Body of pancreas (tissue), 4 donors: Measurements from ENCODE around the gene SYCN. TPM values are rescaled to one million over a fixed set of nuclear protein-coding genes. Genes with fewer than 3 reads are reported as not detected.

Experiments
- ATAC-seq: fragments of 150-250 bp; one replicate; pipeline ENCODE4 v1.9.1; 2016
- DNase-seq, 4 donors: peaks; one replicate each; pipeline ENCODE4 v3.0.0-alpha.2; 2019
- H3K27ac ChIP-seq, 4 donors: fragments of 200-600 bp; sonication (generic); 1 replicate in 3 of 4; 2 replicates in 1 of 4; pipeline versions ENCODE4 v1.5.1 to v1.6.1; 2016 to 2019; ENCODE audit warnings: mild to moderate bottlenecking in 1 of 4, mixed read lengths in 1 of 4, moderate library complexity in 1 of 4
- H3K27me3 ChIP-seq, 2 donors: fragments of 200-600 bp; sonication (generic); one replicate each; pipeline ENCODE4 v1.6.0; 2016; ENCODE audit warnings: mild to moderate bottlenecking in 1 of 2
- H3K36me3 ChIP-seq, 2 donors: fragments of 200-600 bp; sonication (generic); replicated peaks in 1 of 2; 2 replicates each; pipeline ENCODE4 v1.5.1; 2016; ENCODE audit warnings: low read depth in 2 of 2; ENCODE audit not compliant: insufficient read depth in 1 of 2
- H3K4me1 ChIP-seq: fragments of 200-600 bp; sonication (generic); one replicate; pipeline ENCODE4 v1.6.0; 2016
- H3K4me3 ChIP-seq, 2 donors: fragments of 200-600 bp; sonication (generic); 1 replicate in 1 of 2; 2 replicates in 1 of 2; pipeline ENCODE4 v1.5.1; 2016 to 2019
- H3K9me3 ChIP-seq, 3 donors: fragments of 200-600 bp; sonication (generic); 1 replicate in 2 of 3; 2 replicates in 1 of 3; pipeline ENCODE4 v1.5.1; 2016
- POLR2A ChIP-seq, 3 donors: fragments of 450-650 bp; IDR thresholded peaks; one replicate each; pipeline ENCODE4 v1.6.1; 2016; ENCODE audit warnings: antibody characterized with exemption in 3 of 3, mild to moderate bottlenecking in 2 of 3
- WGBS, 2 donors: methylation state at CpG; one replicate each; pipeline ENCODE4 v1.1.5; 2017; 5-methylcytosine and 5-hydroxymethylcytosine counted together
- intact Hi-C: fragments of 100-400 bp; cut with DNase I; formaldehyde crosslinking; loops from one replicate; pipeline ENCODE4 v1.15.1; 2023
- total RNA-seq, 2 donors: library from RNA; depleted of rRNA; stranded (reverse); fragments of >200 nt; gene quantifications; one replicate each; pipeline ENCODE4 v1.1.0, GENCODE V29; 2016
- TF ChIP-seq, protein P1 (sequence below), 7 experiments: fragments of 450-650 bp in 4 of 7; fragments of 200-600 bp in 3 of 7; sonication (generic) in 3 of 7; IDR thresholded peaks; one replicate each; pipeline ENCODE4 v1.5.1; 2016 to 2019; ENCODE audit warnings: antibody characterized with exemption in 7 of 7

The SYCN gene
- total RNA-seq, 2 donors from 2014 or later: 2,614 to 5,793 TPM

DNA sequence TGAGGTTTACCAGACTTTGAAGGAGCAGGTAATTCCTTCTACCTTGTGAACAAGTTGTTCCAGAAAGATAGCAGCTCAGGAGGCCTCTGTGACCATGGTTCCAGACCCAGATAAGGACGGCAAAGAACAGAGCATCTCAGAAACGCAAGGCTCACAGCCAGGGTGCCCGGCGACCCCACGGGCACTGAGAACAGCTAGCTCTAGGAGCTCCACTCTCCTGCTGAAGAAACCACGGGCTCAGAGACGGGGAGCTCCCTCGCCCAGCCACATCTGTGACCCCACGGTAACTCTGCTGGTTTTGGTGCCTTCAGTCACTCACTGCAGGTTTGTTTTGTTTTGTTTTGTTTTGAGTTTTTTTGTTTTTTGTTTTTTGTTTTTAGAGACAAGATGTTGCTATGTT is 23.3 kb downstream of the SYCN start:
- Histone ChIP-seq H3K27me3 (no peaks in the 10 kb centered on the region), H3K4me3 (no peak overlapping the region), H3K4me1 (no peaks in the 10 kb centered on the region), H3K27ac (no peak overlapping the region), H3K9me3 (no peaks in the 10 kb centered on the region), H3K36me3 (peaks cover 5 to 10% of the 10 kb centered on the region in 2 donors)
- intact Hi-C loops: no loop called here
- DNase-seq: no peak
- WGBS, 2 donors: 85 to 89% methylated on average over 7 to 9 of the region's 9 CpGs
- TF ChIP-seq, protein P1, sequence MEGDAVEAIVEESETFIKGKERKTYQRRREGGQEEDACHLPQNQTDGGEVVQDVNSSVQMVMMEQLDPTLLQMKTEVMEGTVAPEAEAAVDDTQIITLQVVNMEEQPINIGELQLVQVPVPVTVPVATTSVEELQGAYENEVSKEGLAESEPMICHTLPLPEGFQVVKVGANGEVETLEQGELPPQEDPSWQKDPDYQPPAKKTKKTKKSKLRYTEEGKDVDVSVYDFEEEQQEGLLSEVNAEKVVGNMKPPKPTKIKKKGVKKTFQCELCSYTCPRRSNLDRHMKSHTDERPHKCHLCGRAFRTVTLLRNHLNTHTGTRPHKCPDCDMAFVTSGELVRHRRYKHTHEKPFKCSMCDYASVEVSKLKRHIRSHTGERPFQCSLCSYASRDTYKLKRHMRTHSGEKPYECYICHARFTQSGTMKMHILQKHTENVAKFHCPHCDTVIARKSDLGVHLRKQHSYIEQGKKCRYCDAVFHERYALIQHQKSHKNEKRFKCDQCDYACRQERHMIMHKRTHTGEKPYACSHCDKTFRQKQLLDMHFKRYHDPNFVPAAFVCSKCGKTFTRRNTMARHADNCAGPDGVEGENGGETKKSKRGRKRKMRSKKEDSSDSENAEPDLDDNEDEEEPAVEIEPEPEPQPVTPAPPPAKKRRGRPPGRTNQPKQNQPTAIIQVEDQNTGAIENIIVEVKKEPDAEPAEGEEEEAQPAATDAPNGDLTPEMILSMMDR (IDR thresholded peaks at IDR 0.05): no peak
- no peak for TF ChIP-seq POLR2A (IDR thresholded peaks at IDR 0.05)
- ATAC-seq: no peak

DNA sequence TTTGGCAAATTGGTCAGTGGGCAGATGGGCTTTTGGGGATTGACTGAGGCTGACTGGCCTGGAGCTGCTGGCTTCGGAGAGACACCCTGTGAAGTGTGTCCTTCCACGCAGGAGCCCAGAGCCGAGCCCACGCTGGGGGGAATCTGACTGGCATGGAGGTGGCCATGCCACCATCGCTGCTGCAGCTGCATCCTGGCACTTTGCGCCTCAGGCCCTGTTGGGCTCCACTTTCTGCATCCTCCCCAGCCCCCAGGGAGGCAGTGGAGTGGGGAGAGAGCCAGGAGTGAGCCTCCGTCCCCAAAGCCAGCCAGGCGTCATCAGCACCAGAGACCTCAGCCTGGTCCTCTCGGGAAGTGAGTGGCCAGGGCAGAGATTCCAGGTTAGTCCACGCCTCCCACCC is 24.3 kb downstream of the SYCN start:
- H3K9me3 ChIP-seq: no peaks in the 10 kb centered on the region
- no peaks in the 10 kb centered on the region for H3K27me3 ChIP-seq
- H3K36me3 ChIP-seq: peaks cover 5 to 15% of the 10 kb centered on the region in 2 donors
- no peak overlapping the region for H3K27ac ChIP-seq
- TF ChIP-seq, protein P1 (IDR thresholded peaks at IDR 0.05): no peak
- TF ChIP-seq POLR2A (IDR thresholded peaks at IDR 0.05): no peak
- DNase-seq: no peak
- ATAC-seq: no peak
- intact Hi-C loops: no loop called here
- H3K4me3 ChIP-seq: no peak overlapping the region
- WGBS, 2 donors: 91% methylated on average over 6 to 10 of the region's 10 CpGs
- H3K4me1 ChIP-seq: no peaks in the 10 kb centered on the region

DNA sequence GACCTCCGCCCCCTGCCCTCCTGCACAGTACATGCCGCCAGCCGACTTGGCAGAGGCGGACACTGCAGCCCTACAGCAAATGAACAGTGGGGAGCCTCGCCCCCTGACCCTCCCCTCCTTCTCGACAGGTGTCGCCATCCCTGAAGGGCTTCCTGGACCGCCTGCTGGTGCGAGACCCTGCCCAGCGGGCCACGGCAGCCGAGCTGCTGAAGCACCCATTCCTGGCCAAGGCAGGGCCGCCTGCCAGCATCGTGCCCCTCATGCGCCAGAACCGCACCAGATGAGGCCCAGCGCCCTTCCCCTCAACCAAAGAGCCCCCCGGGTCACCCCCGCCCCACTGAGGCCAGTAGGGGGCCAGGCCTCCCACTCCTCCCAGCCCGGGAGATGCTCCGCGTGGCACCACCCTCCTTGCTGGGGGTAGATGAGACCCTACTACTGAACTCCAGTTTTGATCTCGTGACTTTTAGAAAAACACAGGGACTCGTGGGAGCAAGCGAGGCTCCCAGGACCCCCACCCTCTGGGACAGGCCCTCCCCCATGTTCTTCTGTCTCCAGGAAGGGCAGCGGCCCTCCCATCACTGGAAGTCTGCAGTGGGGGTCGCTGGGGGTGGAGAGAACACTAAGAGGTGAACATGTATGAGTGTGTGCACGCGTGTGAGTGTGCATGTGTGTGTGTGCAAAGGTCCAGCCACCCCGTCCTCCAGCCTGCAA is 25.6 kb downstream of the SYCN start:
- no peak for DNase-seq
- H3K27ac ChIP-seq: no peak overlapping the region
- no peak overlapping the region for H3K4me3 ChIP-seq
- H3K36me3 ChIP-seq: peaks cover 5 to 17% of the 10 kb centered on the region in 2 donors
- no peaks in the 10 kb centered on the region for H3K27me3 ChIP-seq
- no peaks in the 10 kb centered on the region for H3K4me1 ChIP-seq
- TF ChIP-seq, protein P1 (IDR thresholded peaks at IDR 0.05): no peak
- no peak for TF ChIP-seq POLR2A (IDR thresholded peaks at IDR 0.05)
- 93% methylated on average over 13 to 27 of the region's 30 CpGs for WGBS, 2 donors
- H3K9me3 ChIP-seq: no peaks in the 10 kb centered on the region
- intact Hi-C loops: no loop called here
- no peak for ATAC-seq

DNA sequence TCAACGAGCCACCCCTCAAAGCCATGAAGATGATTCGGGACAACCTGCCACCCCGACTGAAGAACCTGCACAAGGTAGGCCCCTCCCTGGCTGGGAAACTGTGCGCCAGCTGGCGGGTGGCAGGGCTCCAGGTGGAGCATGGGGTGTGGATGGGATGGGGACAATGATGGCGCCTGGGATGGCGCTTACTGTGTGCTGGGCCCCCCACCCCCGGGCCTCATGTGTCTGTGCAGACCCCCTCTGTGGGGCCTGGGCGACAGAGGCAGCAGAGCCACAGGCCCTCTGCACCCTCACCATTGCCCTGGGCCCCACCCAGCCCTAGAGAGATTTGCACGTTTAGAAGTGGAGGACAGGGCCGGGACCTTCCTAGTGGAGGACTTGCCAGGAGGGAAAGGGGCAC is 26.3 kb downstream of the SYCN start:
- Histone ChIP-seq H3K9me3 (no peaks in the 10 kb centered on the region), H3K4me3 (no peak overlapping the region), H3K27me3 (no peaks in the 10 kb centered on the region), H3K4me1 (no peaks in the 10 kb centered on the region), H3K27ac (no peak overlapping the region), H3K36me3 (peaks cover 5 to 17% of the 10 kb centered on the region in 2 donors)
- WGBS, 2 donors: 87 to 100% methylated on average over 2 to 8 of the region's 11 CpGs
- ATAC-seq (no peak), DNase-seq (no peak)
- TF ChIP-seq POLR2A (IDR thresholded peaks at IDR 0.05): no peak
- TF ChIP-seq, protein P1 (IDR thresholded peaks at IDR 0.05): no peak
- intact Hi-C loops: no loop called here
